IPS DF 6.9 (cell line): ENCODE results near the gene TTYH2.

Source experiments
- DNase-seq: peaks from one replicate; pipeline ENCODE4 v3.0.0-alpha.2; 2013; ENCODE audit warnings: low read depth, low spot score
- H3K27ac ChIP-seq: one replicate; pipeline ENCODE4 v1.5.1; 2013; ENCODE audit warnings: low read length, control low read depth
- H3K27me3 ChIP-seq: 2 replicates; pipeline ENCODE4 v1.6.1; 2013; ENCODE audit warnings: mild to moderate bottlenecking, low read length; ENCODE audit not compliant: control insufficient read depth, insufficient read depth
- H3K36me3 ChIP-seq: 2 replicates; pipeline ENCODE4 v1.6.1; 2013; ENCODE audit warnings: low read length; ENCODE audit not compliant: control insufficient read depth, insufficient read depth
- H3K4me1 ChIP-seq: 2 replicates; pipeline ENCODE4 v1.6.1; 2013; ENCODE audit warnings: low read length; ENCODE audit not compliant: control insufficient read depth, insufficient read depth
- H3K4me3 ChIP-seq: 2 replicates; pipeline ENCODE4 v1.5.1; 2013; ENCODE audit warnings: mild to moderate bottlenecking, low read length
- H3K9me3 ChIP-seq: 2 replicates; pipeline ENCODE4 v1.6.1; 2013; ENCODE audit warnings: low read length, inconsistent platforms; ENCODE audit not compliant: control insufficient read depth, insufficient read depth
- WGBS: extraction: QIAGEN DNeasy Blood & Tissue Kit; methylation state at CpG from one replicate; pipeline ENCODE4 v1.1.7; 2013; ENCODE audit warnings: mixed read lengths, missing lambda C conversion rate; ENCODE audit not compliant: insufficient read length, insufficient coverage; 5-methylcytosine and 5-hydroxymethylcytosine counted together

TTYH2 gene

GRCh38 chr17:74287031-74287602 lies 73.7 kb downstream of the TTYH2 start:
- no CpG with 5 or more reads among the region's 14 CpGs for WGBS
- H3K36me3 ChIP-seq, result no peaks in the 10 kb centered on the region
- no peaks in the 10 kb centered on the region for H3K9me3 ChIP-seq
- 0 out of 2 replicates have a peak, but pooled peaks cover 2% of the 10 kb centered on the region for H3K4me1 ChIP-seq
- no peak for DNase-seq
- H3K27ac ChIP-seq, result no peak overlapping the region
- H3K27me3 ChIP-seq, result no peaks in the 10 kb centered on the region
- no peak overlapping the region for H3K4me3 ChIP-seq

DNA sequence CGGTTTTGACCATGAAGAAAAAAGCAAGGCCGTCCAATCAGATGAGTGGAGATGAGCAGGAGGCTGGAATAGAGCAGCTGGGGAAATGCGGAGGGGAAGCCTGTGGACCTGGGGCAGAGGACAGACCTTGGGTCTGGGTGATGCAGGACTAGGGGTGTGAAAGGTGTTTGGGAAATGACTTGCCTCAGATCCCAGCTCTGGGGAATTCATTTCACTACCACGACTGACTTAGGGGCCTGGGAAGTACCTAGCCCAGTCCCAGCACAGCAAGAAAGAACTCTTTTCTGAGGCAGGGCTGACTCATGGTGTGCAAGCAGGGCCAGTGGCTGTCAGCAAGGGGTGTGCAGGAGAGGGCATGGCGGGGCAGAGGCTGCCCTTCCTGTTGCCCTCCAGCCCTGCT lies 75.4 kb downstream of the TTYH2 start:
- DNase-seq, result no peak
- Histone ChIP-seq H3K27me3 (no peaks in the 10 kb centered on the region), H3K27ac (no peak overlapping the region), H3K4me1 (0 out of 2 replicates have a peak, but pooled peaks cover 2% of the 10 kb centered on the region), H3K36me3 (no peaks in the 10 kb centered on the region), H3K9me3 (no peaks in the 10 kb centered on the region), H3K4me3 (no peak overlapping the region)
- WGBS, result no CpG with 5 or more reads among the region's 5 CpGs

DNA sequence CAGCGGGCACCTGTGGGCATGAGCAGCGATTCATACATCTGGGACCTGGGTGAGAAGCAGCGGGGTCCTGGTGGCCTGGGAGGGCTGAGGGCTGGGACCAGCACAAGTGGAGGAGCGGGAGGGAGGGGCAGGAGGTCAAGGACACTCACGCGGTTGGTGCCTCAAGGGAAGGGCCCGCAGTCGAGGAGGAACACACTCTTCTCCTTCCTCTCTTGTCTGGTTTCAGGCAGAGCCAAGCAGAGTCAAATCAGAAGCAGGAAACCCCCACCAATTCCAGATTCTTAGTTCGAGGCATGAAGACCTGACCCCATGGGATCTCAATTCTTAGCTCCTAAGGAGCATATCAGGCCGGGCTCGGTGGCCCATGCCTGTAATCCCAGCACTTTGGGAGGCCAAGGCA lies 76.3 kb downstream of the TTYH2 start:
- DNase-seq, result no peak
- no peaks in the 10 kb centered on the region for H3K27me3 ChIP-seq
- 0 out of 2 replicates have a peak, but pooled peaks cover 2% of the 10 kb centered on the region for H3K4me1 ChIP-seq
- H3K36me3 ChIP-seq, result no peaks in the 10 kb centered on the region
- no peak overlapping the region for H3K4me3 ChIP-seq
- WGBS, result no CpG with 5 or more reads among the region's 11 CpGs
- H3K27ac ChIP-seq, result no peak overlapping the region
- H3K9me3 ChIP-seq, result no peaks in the 10 kb centered on the region

GRCh38 chr17:74290340-74290739 lies 77.0 kb downstream of the TTYH2 start:
- no peaks in the 10 kb centered on the region for H3K36me3 ChIP-seq
- 100% methylated on average over 1 of the region's 11 CpGs for WGBS
- H3K27ac ChIP-seq, result no peak overlapping the region
- H3K4me1 ChIP-seq, result no peaks in the 10 kb centered on the region
- no peak overlapping the region for H3K4me3 ChIP-seq
- H3K9me3 ChIP-seq, result no peaks in the 10 kb centered on the region
- H3K27me3 ChIP-seq, result no peaks in the 10 kb centered on the region
- no peak for DNase-seq

- DNase-seq, result no peak
- Histone ChIP-seq H3K4me1 (no peaks in the 10 kb centered on the region), H3K27ac (no peak overlapping the region), H3K9me3 (no peaks in the 10 kb centered on the region), H3K4me3 (no peak overlapping the region), H3K27me3 (no peaks in the 10 kb centered on the region), H3K36me3 (no peaks in the 10 kb centered on the region)
- no CpG with 5 or more reads among the region's 10 CpGs for WGBS
These were observed 79.1 kb downstream of the TTYH2 start for GRCh38 chr17:74292495-74292894.

DNA sequence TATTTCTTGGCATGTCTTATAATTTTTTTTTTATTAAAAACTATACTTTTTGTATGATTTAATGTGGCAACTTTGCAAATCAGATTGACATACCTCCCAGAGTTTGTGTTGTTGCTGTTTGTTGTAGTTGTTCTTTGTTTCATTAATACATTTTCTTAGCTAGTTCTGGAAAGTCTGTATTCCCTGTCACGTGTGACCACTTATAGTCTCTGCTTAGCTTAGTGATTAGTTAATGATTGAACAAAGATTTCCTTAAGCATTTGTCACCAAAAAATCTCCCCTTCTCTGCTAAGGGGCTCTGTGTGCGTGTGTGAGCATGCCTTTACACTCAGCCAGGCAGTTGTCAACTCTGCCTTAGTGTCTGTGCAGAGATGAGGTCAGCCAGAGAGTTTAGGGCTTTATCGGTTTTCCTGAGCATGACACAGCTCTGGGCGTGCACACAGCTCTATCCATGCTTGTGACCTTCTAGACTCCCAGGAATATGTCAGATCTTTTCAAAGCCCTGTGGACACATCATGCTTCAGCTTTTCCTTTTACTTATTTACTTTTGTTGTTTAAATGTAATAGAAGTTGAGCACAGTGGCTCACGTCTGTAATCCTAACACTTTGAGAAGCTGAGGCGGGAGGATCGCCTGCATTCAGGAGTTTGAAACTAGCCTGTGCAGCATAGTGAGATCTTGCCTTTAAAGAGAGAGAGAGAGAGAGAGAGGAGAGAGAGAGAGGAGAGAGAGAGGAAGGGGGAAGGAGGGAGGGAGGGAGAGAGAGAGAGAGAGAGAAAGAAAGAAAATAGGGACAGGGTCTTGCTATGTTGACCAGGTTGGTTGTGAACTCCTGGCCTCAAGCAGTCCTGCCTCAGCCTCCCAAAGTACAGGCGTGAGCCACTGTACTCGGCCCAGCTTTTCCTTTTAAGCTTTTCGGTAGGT lies 82.5 kb downstream of the TTYH2 start:
- Histone ChIP-seq H3K9me3 (no peaks in the 10 kb centered on the region), H3K4me3 (no peak overlapping the region), H3K36me3 (no peaks in the 10 kb centered on the region), H3K4me1 (no peaks in the 10 kb centered on the region), H3K27ac (no peak overlapping the region), H3K27me3 (no peaks in the 10 kb centered on the region)
- WGBS, result no CpG with 5 or more reads among the region's 10 CpGs
- DNase-seq, result no peak

DNA sequence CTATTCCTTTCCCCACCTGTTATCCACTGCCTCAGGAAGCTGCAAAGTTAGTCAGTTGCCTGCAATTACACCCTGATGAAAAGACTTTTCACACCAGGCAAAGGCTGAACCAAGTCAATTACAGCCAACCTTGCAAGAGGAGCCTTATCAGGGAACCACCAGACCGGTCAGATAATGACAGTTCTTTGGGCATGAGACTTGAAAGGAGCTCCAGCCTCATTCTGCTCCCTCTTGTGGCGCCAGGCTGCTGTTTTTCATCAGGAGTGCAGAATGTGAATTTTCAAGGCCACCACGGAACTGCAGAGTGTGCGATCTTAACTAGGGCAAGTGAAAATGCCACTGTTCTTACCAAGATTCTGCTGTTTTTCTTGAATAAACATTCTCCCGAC lies 83.2 kb downstream of the TTYH2 start:
- H3K27me3 ChIP-seq, result no peaks in the 10 kb centered on the region
- H3K27ac ChIP-seq, result no peak overlapping the region
- no peak overlapping the region for H3K4me3 ChIP-seq
- DNase-seq, result no peak
- H3K9me3 ChIP-seq, result no peaks in the 10 kb centered on the region
- no peaks in the 10 kb centered on the region for H3K36me3 ChIP-seq
- H3K4me1 ChIP-seq, result no peaks in the 10 kb centered on the region
- WGBS, result no CpG with 5 or more reads among the region's 5 CpGs

GRCh38 chr17:74297941-74298340 lies 84.6 kb downstream of the TTYH2 start:
- Histone ChIP-seq H3K4me3 (no peak overlapping the region), H3K4me1 (no peaks in the 10 kb centered on the region), H3K9me3 (no peaks in the 10 kb centered on the region), H3K27ac (no peak overlapping the region), H3K36me3 (no peaks in the 10 kb centered on the region), H3K27me3 (no peaks in the 10 kb centered on the region)
- DNase-seq, result no peak
- no CpG with 5 or more reads among the region's 4 CpGs for WGBS

DNA sequence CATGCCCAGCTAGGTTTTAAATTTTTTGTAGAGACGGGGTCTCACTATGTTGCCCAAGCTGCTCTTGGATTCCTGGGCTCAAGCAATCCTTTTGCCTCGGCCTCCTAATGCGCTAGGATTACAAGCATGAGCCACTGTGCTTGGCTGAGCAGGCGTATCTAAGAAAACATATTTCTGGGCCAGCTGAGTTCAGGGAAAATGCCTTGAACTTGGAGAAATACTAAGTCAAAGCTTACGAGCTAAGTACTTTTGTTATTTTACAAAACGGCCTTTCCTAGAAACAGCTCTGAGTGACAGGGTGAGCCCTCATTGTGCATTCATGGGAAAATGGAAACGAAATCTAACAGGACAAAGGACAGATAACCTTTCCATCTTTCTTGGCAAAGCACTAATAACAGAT lies 85.4 kb downstream of the TTYH2 start:
- Histone ChIP-seq H3K36me3 (no peaks in the 10 kb centered on the region), H3K9me3 (no peaks in the 10 kb centered on the region), H3K4me1 (no peaks in the 10 kb centered on the region), H3K4me3 (no peak overlapping the region), H3K27me3 (no peaks in the 10 kb centered on the region), H3K27ac (no peak overlapping the region)
- no peak for DNase-seq
- no CpG with 5 or more reads among the region's 7 CpGs for WGBS

GRCh38 chr17:74299226-74300009 lies 86.0 kb downstream of the TTYH2 start:
- Histone ChIP-seq H3K4me3 (no peak overlapping the region), H3K27ac (no peak overlapping the region), H3K9me3 (no peaks in the 10 kb centered on the region), H3K36me3 (no peaks in the 10 kb centered on the region), H3K4me1 (no peaks in the 10 kb centered on the region), H3K27me3 (no peaks in the 10 kb centered on the region)
- DNase-seq, result no peak
- WGBS, result no CpG with 5 or more reads among the region's 11 CpGs
